ENCODE data around the gene UCK2.

The UCK2 gene

DNA sequence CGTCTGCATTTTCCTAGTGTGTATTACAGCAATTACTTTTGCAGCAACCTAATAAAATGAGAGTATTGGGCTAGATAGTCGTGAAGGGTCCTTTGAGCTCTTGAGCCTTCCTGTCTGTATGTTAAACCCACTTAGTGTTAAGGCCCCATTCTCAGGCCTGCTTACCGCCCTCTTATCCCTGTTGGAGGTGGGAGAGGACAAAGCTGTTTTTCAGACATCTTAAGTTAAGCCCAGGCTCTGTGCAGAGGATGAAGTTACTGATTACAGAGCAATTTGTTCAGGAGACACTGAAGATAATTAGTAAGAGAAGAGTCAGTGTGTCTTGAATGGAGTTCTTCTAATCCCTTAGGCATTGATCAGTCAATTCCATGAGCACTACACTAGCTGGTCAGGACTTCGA is 114.6 kb downstream of the UCK2 start:
- in situ Hi-C loops (cut with MboI; ENCODE audit: low sequenced_read_pairs, unreplicated experiment): no loop called here
- no peak for DNase-seq (ENCODE audit: low spot score)
- no peak for TF ChIP-seq CTCF (IDR thresholded peaks at IDR 0.05; ENCODE audit: borderline replicate concordance, control extremely low read depth, extremely low read depth, insufficient read depth, missing control alignments)

- in situ Hi-C loops (cut with MboI; ENCODE audit: low sequenced_read_pairs, unreplicated experiment): no loop called here
- TF ChIP-seq CTCF (IDR thresholded peaks at IDR 0.05; ENCODE audit: borderline replicate concordance, control extremely low read depth, extremely low read depth, insufficient read depth, missing control alignments): no peak
- DNase-seq (ENCODE audit: low spot score): no peak
Measured at GRCh38 chr1:165942927-165943597, 115.6 kb downstream of the UCK2 start.

- no peak for TF ChIP-seq CTCF (IDR thresholded peaks at IDR 0.05; ENCODE audit: borderline replicate concordance, control extremely low read depth, extremely low read depth, insufficient read depth, missing control alignments)
- in situ Hi-C loops (cut with MboI; ENCODE audit: low sequenced_read_pairs, unreplicated experiment): no loop called here
- no peak for DNase-seq (ENCODE audit: low spot score)
Measured at GRCh38 chr1:165945911-165946310, 118.5 kb downstream of the UCK2 start.

DNA sequence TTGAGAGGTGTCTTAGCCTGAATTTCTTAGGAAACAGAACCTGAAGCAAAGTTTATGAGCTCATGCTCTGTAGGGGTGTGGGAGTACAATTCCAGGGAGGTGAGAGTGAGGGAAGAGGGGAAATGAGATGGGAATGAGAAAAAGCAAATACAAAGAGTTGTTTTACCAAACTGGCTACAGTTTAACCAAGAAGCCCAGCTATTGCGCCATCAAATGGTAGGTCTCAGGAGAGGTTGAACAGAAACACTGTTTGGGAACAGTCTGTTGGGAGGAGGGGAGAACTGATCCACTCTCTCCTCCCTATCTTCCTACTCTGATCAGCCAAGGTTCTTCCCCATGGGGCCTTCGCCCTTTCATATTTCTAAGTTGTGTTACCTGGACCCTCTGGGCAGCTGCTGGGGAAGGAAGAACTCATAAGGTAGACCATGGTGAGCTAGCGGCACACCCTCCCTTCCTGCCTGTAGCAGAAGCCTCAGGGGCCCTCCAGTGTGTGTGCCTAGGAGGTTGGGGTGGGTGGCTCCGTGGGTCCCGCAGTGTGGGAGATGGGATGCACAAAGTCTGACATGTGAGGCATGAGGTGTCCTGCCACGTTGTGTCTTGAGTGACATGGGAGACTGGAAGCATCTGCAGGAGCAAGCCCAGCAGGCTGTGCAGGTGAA is 120.5 kb downstream of the UCK2 start:
- in situ Hi-C loops (cut with MboI; ENCODE audit: low sequenced_read_pairs, unreplicated experiment): no loop called here
- TF ChIP-seq CTCF (IDR thresholded peaks at IDR 0.05; ENCODE audit: borderline replicate concordance, control extremely low read depth, extremely low read depth, insufficient read depth, missing control alignments): no peak
- no peak for DNase-seq (ENCODE audit: low spot score)

DNA sequence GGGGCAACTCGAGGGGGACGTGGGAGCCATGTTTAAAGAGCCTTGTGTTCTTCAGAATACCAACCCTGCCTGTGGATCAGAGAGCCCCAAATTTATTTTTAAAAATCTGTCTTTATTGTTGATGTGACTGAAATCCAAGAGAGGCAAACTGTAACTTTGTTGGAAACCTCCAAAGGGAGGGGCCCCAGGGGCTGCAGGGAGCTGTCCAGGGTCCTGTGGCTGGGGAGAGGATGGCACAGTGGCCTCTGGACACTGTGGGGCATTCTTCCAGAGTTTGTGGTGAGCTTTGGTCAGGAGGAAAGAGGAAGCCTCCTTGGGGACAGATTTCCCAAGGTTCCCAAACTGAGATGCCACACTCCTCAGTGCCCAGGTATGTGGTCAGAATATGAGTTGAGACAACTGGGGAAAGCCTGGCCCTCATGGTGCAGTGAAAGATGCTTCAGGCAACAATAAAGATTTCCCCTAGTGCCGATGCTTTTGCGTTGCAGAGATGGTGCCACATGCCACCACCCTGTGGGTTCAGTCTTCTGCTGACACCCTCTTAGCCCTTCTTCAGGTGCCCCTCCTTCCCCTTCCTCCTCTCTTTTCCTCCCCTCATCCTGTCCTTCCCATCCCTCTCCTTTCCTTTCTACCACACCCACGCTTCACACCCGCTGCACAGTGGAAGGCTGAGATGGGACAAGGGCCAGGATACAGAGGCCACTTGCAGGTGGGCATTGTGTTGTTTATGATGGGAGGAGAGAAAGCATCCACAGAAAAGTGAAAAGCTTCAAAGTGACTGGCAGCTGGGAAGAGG is 122.1 kb downstream of the UCK2 start:
- in situ Hi-C loops (cut with MboI; ENCODE audit: low sequenced_read_pairs, unreplicated experiment): no loop called here
- no peak for TF ChIP-seq CTCF (IDR thresholded peaks at IDR 0.05; ENCODE audit: borderline replicate concordance, control extremely low read depth, extremely low read depth, insufficient read depth, missing control alignments)
- no peak for DNase-seq (ENCODE audit: low spot score)

DNA sequence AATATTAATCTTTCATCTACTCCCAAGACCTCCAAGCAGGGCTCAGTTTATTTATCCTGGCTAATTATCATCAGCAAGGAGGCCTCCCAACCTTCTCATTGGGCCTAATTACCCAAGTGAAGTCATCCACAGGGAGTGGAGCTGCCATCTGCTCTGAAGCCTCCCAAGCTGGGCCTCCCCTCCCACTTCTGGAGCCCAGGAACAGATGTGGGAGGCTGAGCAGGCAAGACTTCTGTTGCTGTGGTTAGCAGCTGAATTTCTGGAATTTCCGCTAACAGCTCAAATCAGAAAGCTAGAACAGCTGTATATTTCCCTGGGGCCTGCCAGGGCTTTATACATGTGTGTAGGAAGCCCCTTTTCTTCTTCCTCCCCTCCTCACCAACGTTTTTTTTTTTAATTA is 127.5 kb downstream of the UCK2 start:
- no peak for DNase-seq (ENCODE audit: low spot score)
- no peak for TF ChIP-seq CTCF (IDR thresholded peaks at IDR 0.05; ENCODE audit: borderline replicate concordance, control extremely low read depth, extremely low read depth, insufficient read depth, missing control alignments)
- in situ Hi-C loops (cut with MboI; ENCODE audit: low sequenced_read_pairs, unreplicated experiment): no loop called here

Data from GM13976 (cell line).